ENCODE results near the gene PLCB4.

The PLCB4 gene

GRCh38 chr20:9493803-9494202 is 424.9 kb downstream of the PLCB4 start:
- no peaks in the 10 kb centered on the region for H3K9me3 ChIP-seq (replicated peaks in 1 of 2; ENCODE audit: control insufficient read depth in 2 of 2, insufficient read depth in 1 of 2, low read depth in 1 of 2, low read length in 2 of 2)
- H3K36me3 ChIP-seq (replicated peaks in 1 of 2; ENCODE audit: control insufficient read depth in 2 of 2, insufficient read depth in 2 of 2, low read length in 2 of 2), result no peaks in the 10 kb centered on the region
- no peak overlapping the region for H4K91ac ChIP-seq (ENCODE audit: low read depth, low read length, poor library complexity)
- H2BK12ac ChIP-seq (ENCODE audit: low read length), result no peak overlapping the region
- H3K18ac ChIP-seq (ENCODE audit: low read length), result no peak overlapping the region
- H3K4ac ChIP-seq (ENCODE audit: low read length), result no peak overlapping the region
- H3K14ac ChIP-seq (ENCODE audit: low read length), result no peak overlapping the region
- no peak overlapping the region for H2BK5ac ChIP-seq (ENCODE audit: low read length)
- H3K23ac ChIP-seq (ENCODE audit: low read depth, low read length, poor library complexity), result no peak overlapping the region
- H3K27me3 ChIP-seq (ENCODE audit: control insufficient read depth in 3 of 3, insufficient read depth in 3 of 3, low read depth in 1 of 3, low read length in 3 of 3), result peaks cover 0 to 2% (median under 1%) of the 10 kb centered on the region in 3 experiments
- no peak overlapping the region for H2AFZ ChIP-seq (ENCODE audit: low read length)
- peaks cover 0 to 3% of the 10 kb centered on the region in 2 donors for H3K4me1 ChIP-seq (ENCODE audit: control insufficient read depth in 2 of 2, insufficient read depth in 1 of 2, low read depth in 1 of 2, low read length in 2 of 2)
- no peaks in the 10 kb centered on the region for H3K79me1 ChIP-seq (ENCODE audit: low read depth, low read length)
- H3K9ac ChIP-seq (ENCODE audit: low read depth, low read length, poor library complexity), result no peak overlapping the region
- no peak overlapping the region for H4K8ac ChIP-seq (ENCODE audit: low read depth, low read length)
- no peak overlapping the region for H3K27ac ChIP-seq (replicated peaks; ENCODE audit: low read length)
- no peak overlapping the region for H2BK15ac ChIP-seq (ENCODE audit: low read length)
- no peak overlapping the region for H2BK120ac ChIP-seq (ENCODE audit: low read depth, low read length)
- H2AK5ac ChIP-seq (ENCODE audit: low read depth, low read length), result no peak overlapping the region
- H3K4me3 ChIP-seq (ENCODE audit: low read length in 2 of 2), result no peak overlapping the region
- no peak for DNase-seq (ENCODE audit: low spot score)
- no CpG with 5 or more reads among the region's 2 CpGs for WGBS, 2 donors (ENCODE audit: extremely low coverage in 2 of 2, insufficient read length in 2 of 2, insufficient replicate concordance in 1 of 2)
- H3K4me2 ChIP-seq (ENCODE audit: insufficient read depth, low read length, poor library complexity, severe bottlenecking), result no peak overlapping the region

- Histone ChIP-seq H4K8ac (ENCODE audit: low read depth, low read length) (no peak overlapping the region), H3K36me3 (replicated peaks in 1 of 2; ENCODE audit: control insufficient read depth in 2 of 2, insufficient read depth in 2 of 2, low read length in 2 of 2) (no peaks in the 10 kb centered on the region), H2BK15ac (ENCODE audit: low read length) (no peak overlapping the region), H2AFZ (ENCODE audit: low read length) (no peak overlapping the region), H3K27me3 (ENCODE audit: control insufficient read depth in 3 of 3, insufficient read depth in 3 of 3, low read depth in 1 of 3, low read length in 3 of 3) (peaks cover 0 to 15% (median 2%) of the 10 kb centered on the region in 3 experiments), H3K9me3 (replicated peaks in 1 of 2; ENCODE audit: control insufficient read depth in 2 of 2, insufficient read depth in 1 of 2, low read depth in 1 of 2, low read length in 2 of 2) (no peaks in the 10 kb centered on the region), H3K79me1 (ENCODE audit: low read depth, low read length) (no peaks in the 10 kb centered on the region), H3K4ac (ENCODE audit: low read length) (no peak overlapping the region), H2AK5ac (ENCODE audit: low read depth, low read length) (no peak overlapping the region), H3K4me2 (ENCODE audit: insufficient read depth, low read length, poor library complexity, severe bottlenecking) (no peak overlapping the region), H3K27ac (replicated peaks; ENCODE audit: low read length) (no peak overlapping the region), H3K14ac (ENCODE audit: low read length) (no peak overlapping the region), H2BK12ac (ENCODE audit: low read length) (no peak overlapping the region), H3K9ac (ENCODE audit: low read depth, low read length, poor library complexity) (no peak overlapping the region), H3K4me3 (ENCODE audit: low read length in 2 of 2) (peak overlapping the region in 1 of 2 donors; percentile 16), H4K91ac (ENCODE audit: low read depth, low read length, poor library complexity) (no peak overlapping the region), H3K4me1 (ENCODE audit: control insufficient read depth in 2 of 2, insufficient read depth in 1 of 2, low read depth in 1 of 2, low read length in 2 of 2) (peaks cover 0 to 3% of the 10 kb centered on the region in 2 donors), H3K23ac (ENCODE audit: low read depth, low read length, poor library complexity) (no peak overlapping the region), H3K18ac (ENCODE audit: low read length) (no peak overlapping the region), H2BK5ac (ENCODE audit: low read length) (no peak overlapping the region), H2BK120ac (ENCODE audit: low read depth, low read length) (no peak overlapping the region)
- no CpG with 5 or more reads among the region's 2 CpGs for WGBS, 2 donors (ENCODE audit: extremely low coverage in 2 of 2, insufficient read length in 2 of 2, insufficient replicate concordance in 1 of 2)
- no peak for DNase-seq (ENCODE audit: low spot score)
Observed at GRCh38 chr20:9495701-9496100, 426.8 kb downstream of the PLCB4 start.

- Histone ChIP-seq H3K18ac (ENCODE audit: low read length) (no peak overlapping the region), H3K4me1 (ENCODE audit: control insufficient read depth in 2 of 2, insufficient read depth in 1 of 2, low read depth in 1 of 2, low read length in 2 of 2) (peaks cover 0 to 3% of the 10 kb centered on the region in 2 donors), H3K4ac (ENCODE audit: low read length) (no peak overlapping the region), H3K9me3 (replicated peaks in 1 of 2; ENCODE audit: control insufficient read depth in 2 of 2, insufficient read depth in 1 of 2, low read depth in 1 of 2, low read length in 2 of 2) (no peaks in the 10 kb centered on the region), H2AFZ (ENCODE audit: low read length) (no peak overlapping the region), H3K79me1 (ENCODE audit: low read depth, low read length) (no peaks in the 10 kb centered on the region), H2BK5ac (ENCODE audit: low read length) (no peak overlapping the region), H3K27me3 (ENCODE audit: control insufficient read depth in 3 of 3, insufficient read depth in 3 of 3, low read depth in 1 of 3, low read length in 3 of 3) (peaks cover 0 to 16% (median 2%) of the 10 kb centered on the region in 3 experiments), H3K9ac (ENCODE audit: low read depth, low read length, poor library complexity) (no peak overlapping the region), H3K23ac (ENCODE audit: low read depth, low read length, poor library complexity) (no peak overlapping the region), H2BK120ac (ENCODE audit: low read depth, low read length) (no peak overlapping the region), H3K36me3 (replicated peaks in 1 of 2; ENCODE audit: control insufficient read depth in 2 of 2, insufficient read depth in 2 of 2, low read length in 2 of 2) (no peaks in the 10 kb centered on the region), H4K91ac (ENCODE audit: low read depth, low read length, poor library complexity) (no peak overlapping the region), H2BK12ac (ENCODE audit: low read length) (no peak overlapping the region), H3K14ac (ENCODE audit: low read length) (no peak overlapping the region), H3K4me2 (ENCODE audit: insufficient read depth, low read length, poor library complexity, severe bottlenecking) (no peak overlapping the region), H2BK15ac (ENCODE audit: low read length) (no peak overlapping the region), H3K4me3 (ENCODE audit: low read length in 2 of 2) (peak overlapping the region in 1 of 2 donors; percentile 16), H4K8ac (ENCODE audit: low read depth, low read length) (no peak overlapping the region), H2AK5ac (ENCODE audit: low read depth, low read length) (no peak overlapping the region), H3K27ac (replicated peaks; ENCODE audit: low read length) (no peak overlapping the region)
- DNase-seq (ENCODE audit: low spot score), result no peak
- WGBS, 2 donors (ENCODE audit: extremely low coverage in 2 of 2, insufficient read length in 2 of 2, insufficient replicate concordance in 1 of 2), result no CpG with 5 or more reads among the region's 3 CpGs
Observed at GRCh38 chr20:9496155-9496554, 427.3 kb downstream of the PLCB4 start.

GRCh38 chr20:9498322-9498721 is 429.4 kb downstream of the PLCB4 start:
- WGBS, 2 donors (ENCODE audit: extremely low coverage in 2 of 2, insufficient read length in 2 of 2, insufficient replicate concordance in 1 of 2), result no CpG with 5 or more reads among the region's 4 CpGs
- no peak overlapping the region for H3K9ac ChIP-seq (ENCODE audit: low read depth, low read length, poor library complexity)
- H2AK5ac ChIP-seq (ENCODE audit: low read depth, low read length), result no peak overlapping the region
- no peak overlapping the region for H3K23ac ChIP-seq (ENCODE audit: low read depth, low read length, poor library complexity)
- no peak overlapping the region for H3K18ac ChIP-seq (ENCODE audit: low read length)
- H3K9me3 ChIP-seq (replicated peaks in 1 of 2; ENCODE audit: control insufficient read depth in 2 of 2, insufficient read depth in 1 of 2, low read depth in 1 of 2, low read length in 2 of 2), result no peaks in the 10 kb centered on the region
- H3K14ac ChIP-seq (ENCODE audit: low read length), result no peak overlapping the region
- no peak overlapping the region for H2BK120ac ChIP-seq (ENCODE audit: low read depth, low read length)
- no peaks in the 10 kb centered on the region for H3K36me3 ChIP-seq (replicated peaks in 1 of 2; ENCODE audit: control insufficient read depth in 2 of 2, insufficient read depth in 2 of 2, low read length in 2 of 2)
- no peak overlapping the region for H2BK5ac ChIP-seq (ENCODE audit: low read length)
- no peak overlapping the region for H3K4ac ChIP-seq (ENCODE audit: low read length)
- H3K4me2 ChIP-seq (ENCODE audit: insufficient read depth, low read length, poor library complexity, severe bottlenecking), result no peak overlapping the region
- no peak overlapping the region for H3K27ac ChIP-seq (replicated peaks; ENCODE audit: low read length)
- no peak overlapping the region for H4K8ac ChIP-seq (ENCODE audit: low read depth, low read length)
- no peak overlapping the region for H2BK15ac ChIP-seq (ENCODE audit: low read length)
- H3K79me1 ChIP-seq (ENCODE audit: low read depth, low read length), result no peaks in the 10 kb centered on the region
- DNase-seq (ENCODE audit: low spot score), result no peak
- no peak overlapping the region for H2AFZ ChIP-seq (ENCODE audit: low read length)
- no peak overlapping the region for H3K4me3 ChIP-seq (ENCODE audit: low read length in 2 of 2)
- peaks cover 0 to 25% (median 2%) of the 10 kb centered on the region in 3 experiments for H3K27me3 ChIP-seq (ENCODE audit: control insufficient read depth in 3 of 3, insufficient read depth in 3 of 3, low read depth in 1 of 3, low read length in 3 of 3)
- no peak overlapping the region for H4K91ac ChIP-seq (ENCODE audit: low read depth, low read length, poor library complexity)
- no peak overlapping the region for H2BK12ac ChIP-seq (ENCODE audit: low read length)
- no peaks in the 10 kb centered on the region for H3K4me1 ChIP-seq (ENCODE audit: control insufficient read depth in 2 of 2, insufficient read depth in 1 of 2, low read depth in 1 of 2, low read length in 2 of 2)
